NCI-H1417 treated with DMSO at 0.1 percent for 48 hours (cell line): ENCODE measurements around the gene SAA2.
"Not testable (repeated sequence)": the region's sequence is repeated elsewhere in the genome, so short reads cannot be mapped to it uniquely, and the experiment has no call there.

Experiments used
- DNase-seq: peaks from one replicate; lab custom pipeline; 2025; lab: John Stamatoyannopoulos, UW

SAA2 gene

DNA sequence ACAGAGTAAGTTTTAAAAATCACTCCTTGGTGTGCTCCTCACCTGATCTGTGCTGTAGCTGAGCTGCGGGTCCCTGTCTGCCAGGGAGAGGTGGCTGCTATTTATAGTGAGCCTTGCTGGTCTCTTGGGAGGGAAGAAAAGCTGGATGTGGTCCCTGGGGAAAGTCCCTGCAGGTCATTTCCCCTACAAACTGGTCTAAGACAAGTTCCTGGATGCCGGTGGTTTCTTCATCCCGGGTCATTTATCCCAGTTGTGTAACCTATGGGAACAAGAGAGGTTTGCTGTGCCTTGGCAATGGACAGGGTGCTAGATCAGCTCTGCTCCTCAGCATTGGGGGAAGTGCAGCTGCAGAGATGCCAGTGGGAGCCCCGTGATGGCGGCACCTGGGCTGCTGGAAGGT, at the start of gene SAA2:
Gene SAA2, minus strand, starts transcription at position 108 of the 400 bp plus-strand sequence. CDS start 657 bp downstream, outside the sequence.
- DNase-seq: no peak

GRCh38 chr11:18295316-18295715, 46.8 kb upstream of the SAA2 start:
- DNase-seq: no peak

- no peak for DNase-seq
Observed at GRCh38 chr11:18294862-18295261, 46.4 kb upstream of the SAA2 start.

- no peak for DNase-seq
Observed at GRCh38 chr11:18288911-18289310, 40.4 kb upstream of the SAA2 start.

DNA sequence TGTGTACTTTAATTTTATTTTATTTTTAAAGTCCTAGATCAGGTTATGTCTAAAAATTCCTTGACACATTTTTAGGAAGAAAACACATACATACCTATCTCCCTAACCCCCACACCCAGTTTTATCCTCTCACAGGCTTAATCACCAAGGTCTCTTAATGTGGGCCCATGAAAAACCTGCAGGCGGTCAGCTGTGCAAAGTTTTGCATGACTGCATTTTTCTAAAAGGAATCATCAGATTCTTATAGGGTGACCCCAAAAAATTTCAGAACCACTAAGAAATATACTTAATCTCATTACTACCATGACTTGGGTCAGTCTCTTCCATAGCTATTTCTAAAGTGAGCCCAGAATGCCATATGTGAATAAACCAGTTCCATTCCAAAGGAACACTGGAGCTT, 37.4 kb upstream of the SAA2 start:
- DNase-seq: no peak

GRCh38 chr11:18282626-18283025, 34.2 kb upstream of the SAA2 start:
- DNase-seq: no peak

DNA sequence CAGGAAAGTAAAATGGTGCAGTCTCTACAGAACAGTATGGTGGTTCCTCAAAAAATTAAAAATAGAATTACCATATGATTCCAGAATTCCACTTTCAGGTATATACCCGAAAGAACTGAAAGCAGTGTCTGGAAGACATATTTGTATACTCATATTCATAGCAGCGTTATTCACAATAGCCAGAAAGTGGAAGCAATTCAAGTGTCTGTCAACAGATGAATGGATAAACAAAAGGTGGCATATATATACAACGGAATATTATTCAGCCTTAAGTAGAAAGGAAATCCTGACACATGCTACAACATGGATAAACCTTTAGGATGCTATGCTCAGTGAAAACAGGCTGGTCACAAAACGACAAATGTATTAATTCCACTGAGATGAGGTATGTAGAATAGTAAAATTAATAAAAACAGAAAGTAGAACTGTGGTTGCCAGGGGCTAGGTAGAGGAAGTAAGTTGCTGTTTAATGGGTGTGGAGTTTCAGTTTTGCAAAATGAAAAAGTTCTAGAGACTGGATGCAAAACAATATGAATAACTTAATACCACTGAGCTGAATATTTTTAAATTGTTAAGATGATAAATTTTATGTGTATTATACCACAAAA, 32.1 kb upstream of the SAA2 start:
- DNase-seq: no peak

GRCh38 chr11:18277565-18278271, 29.2 kb upstream of the SAA2 start:
- no peak for DNase-seq

DNA sequence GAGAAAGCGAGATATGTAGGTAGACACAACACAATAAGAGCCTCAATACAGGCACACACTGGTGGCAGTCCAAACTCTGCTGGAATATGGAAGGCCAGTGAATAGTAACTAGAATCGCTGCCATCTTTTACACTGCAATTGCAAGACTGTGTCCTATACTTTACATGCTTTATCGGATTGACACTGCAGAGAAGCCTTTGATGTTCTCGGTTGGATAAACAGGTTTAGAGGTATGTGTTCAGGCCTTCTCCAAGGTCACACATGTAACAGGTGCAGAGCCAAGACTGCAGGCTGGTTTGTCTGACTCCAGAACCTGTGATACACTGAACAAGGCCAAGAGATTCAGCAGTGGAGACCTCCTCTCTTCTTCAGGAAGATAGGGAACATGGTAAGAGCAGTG, 22.7 kb upstream of the SAA2 start:
- DNase-seq: no peak

GRCh38 chr11:18270102-18270501, 21.6 kb upstream of the SAA2 start:
- DNase-seq: no peak

DNA sequence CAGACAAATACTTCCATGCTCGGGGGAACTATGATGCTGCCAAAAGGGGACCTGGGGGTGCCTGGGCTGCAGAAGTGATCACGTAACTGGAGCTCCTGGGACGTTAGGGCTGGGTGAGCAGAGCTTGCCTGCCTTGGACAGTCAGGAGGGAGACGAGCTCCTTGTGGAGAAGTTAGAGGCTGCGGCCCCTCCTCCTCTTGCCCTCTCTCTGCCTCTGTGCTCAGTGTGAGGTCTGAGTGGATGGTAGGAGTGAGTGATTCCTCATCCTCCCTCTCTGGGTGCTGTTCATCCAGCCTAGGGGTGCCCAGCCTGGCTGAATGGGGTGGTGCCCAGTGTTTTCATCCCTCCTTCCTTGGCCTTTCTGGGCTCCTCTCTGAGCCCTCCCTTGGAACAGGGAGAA, 20.8 kb upstream of the SAA2 start:
- not testable (repeated sequence) for DNase-seq

DNA sequence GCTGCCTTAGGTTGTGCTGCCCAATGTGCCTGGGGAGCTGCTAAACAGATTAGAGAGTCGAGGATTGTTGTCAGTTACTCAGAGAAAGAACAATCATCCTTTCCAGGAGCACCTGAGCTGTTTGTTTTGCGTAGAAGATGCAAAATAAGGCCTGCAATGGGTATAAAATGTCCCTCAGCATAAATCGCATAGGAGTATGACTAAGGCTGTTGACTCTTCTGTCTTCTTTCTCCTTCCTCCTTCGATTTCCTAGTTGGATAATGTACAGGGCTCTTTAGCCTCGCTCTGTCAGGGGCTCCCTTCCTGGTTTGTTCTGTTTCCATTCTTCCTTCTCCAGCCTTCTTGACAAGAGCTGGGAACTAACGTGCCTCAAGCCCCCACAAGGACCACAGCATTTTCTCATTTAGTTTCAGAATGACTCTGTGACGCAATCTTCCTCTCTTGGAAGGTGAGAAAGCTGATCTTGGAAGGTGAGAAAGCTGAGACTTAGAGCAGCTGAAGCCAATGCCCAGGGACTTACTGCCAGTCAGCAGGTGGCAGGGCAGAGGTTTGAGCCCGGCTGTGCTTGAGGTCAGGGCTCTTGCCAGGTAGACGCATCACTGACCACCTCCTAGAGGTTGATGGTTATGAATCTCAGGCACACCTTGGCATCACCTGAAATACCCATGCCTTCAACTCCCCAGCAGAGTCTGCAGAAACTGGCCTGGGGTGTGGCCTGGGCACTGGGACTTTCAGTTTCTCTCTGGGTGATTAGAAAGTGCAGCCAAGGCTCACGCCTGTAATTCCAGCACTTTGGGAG, 19.1 kb upstream of the SAA2 start:
- DNase-seq: not testable (repeated sequence)

DNA sequence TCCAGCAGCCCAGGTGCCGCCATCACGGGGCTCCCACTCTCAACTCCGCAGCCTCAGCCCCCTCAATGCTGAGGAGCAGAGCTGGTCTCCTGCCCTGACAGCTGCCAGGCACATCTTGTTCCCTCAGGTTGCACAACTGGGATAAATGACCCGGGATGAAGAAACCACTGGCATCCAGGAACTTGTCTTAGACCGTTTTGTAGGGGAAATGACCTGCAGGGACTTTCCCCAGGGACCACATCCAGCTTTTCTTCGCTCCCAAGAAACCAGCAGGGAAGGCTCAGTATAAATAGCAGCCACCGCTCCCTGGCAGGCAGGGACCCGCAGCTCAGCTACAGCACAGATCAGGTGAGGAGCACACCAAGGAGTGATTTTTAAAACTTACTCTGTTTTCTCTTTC, 17.5 kb upstream of the SAA2 start, which contains the start of gene SAA1:
Gene SAA1, plus strand, starts transcription at position 316 of the 400 bp plus-strand sequence. CDS start 624 bp downstream, outside the sequence.
- DNase-seq: no peak

GRCh38 chr11:18264677-18265555, 16.4 kb upstream of the SAA2 start:
- no peak for DNase-seq

- DNase-seq: no peak
Observed at GRCh38 chr11:18264035-18264434, 15.6 kb upstream of the SAA2 start.

- not testable (repeated sequence) for DNase-seq
Observed at GRCh38 chr11:18262681-18263350, 14.3 kb upstream of the SAA2 start.

- DNase-seq: no peak
Observed at GRCh38 chr11:18261721-18262120, 13.3 kb upstream of the SAA2 start.

DNA sequence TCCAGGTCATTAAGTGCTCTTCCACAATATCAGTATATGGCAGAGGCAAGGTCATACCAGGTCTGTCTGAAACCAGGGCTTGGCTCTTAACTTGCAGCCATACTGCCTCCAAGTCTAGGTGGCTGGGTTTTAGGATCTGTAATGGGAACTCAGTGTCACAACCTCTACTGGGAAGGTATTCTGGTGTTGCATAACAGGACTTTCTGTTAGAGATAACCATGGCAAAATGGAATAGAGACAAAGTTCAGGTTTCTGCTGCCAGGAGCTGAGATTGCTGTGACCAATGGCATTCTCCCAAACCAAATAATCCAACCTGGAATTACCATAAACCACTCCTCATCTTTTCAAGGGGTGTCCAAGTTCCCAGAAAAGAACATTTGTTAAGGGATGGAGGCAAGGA, 10.8 kb upstream of the SAA2 start:
- DNase-seq: no peak

DNA sequence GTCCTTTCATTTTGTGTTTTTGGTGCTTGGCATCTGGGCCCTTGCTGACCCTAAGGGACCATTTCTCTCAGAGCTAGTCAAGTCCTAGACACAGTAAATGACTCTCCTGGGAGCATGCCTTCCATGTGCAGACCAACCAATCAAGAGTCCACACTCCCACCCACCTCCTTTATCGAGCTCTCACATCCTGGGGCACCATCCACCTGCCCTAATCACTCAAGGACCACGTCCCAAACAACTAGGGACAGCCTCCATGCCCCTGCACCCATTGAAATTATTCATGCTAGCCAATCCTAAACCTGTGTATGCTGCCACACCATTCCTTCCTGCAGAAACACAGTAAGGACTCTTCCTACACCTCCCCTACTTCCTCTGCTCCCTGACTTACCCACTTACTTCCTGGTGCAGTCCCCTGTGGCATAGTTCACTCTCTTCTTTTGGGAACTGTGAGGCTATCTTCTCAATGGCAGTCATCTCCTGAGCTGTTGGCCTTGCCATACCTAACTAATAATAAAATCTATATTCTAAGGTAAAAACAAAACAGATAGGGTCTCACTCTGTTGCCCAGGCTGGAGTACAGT, 6.4 kb upstream of the SAA2 start:
- DNase-seq: no peak

DNA sequence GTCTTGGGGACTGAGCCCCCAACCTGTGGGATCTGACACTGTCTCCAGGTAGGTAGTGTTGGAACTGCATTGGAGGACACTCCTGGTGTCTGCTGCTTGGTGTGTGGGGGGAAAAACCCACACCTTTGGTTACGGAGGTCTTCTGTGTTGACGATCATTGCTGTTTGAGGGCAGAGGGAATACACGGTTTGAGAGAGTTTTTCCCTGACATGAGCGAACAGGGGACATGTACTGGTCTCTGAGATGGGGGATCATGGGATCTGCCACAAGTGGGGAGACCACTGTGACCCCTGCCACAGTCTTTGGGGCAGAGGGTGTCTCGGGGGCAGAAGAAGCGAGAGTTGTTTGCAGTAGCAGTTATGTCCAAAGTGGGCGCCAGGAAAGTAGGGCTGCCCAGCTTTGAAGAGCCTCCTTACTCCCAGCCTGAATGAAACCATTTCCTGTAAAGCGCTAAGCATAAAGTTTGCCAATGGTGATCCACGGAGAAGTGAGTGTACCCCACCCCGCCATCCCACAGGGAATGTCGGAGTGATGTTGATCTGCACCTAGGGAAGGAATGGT, 5.4 kb upstream of the SAA2 start:
- no peak for DNase-seq

- no peak for DNase-seq
Observed at GRCh38 chr11:18253233-18253632, 4.8 kb upstream of the SAA2 start.
